Left renal cortex interstitium (tissue), 4 donors: Measurements from ENCODE around the gene PTPN12. TPM values are rescaled to one million over a fixed set of nuclear protein-coding genes. Genes with fewer than 3 reads are reported as not detected.
"Not testable (repeated sequence)": the region's sequence is repeated elsewhere in the genome, so short reads cannot be mapped to it uniquely, and the experiment has no call there.

ENCODE experiments used
- DNase-seq, 4 donors: peaks; one replicate each; pipeline ENCODE4 v3.0.0-alpha.2; 2013; ENCODE audit warnings: low read depth in 4 of 4, low spot score in 2 of 4, missing footprints in 1 of 4
- polyA plus RNA-seq, 4 donors: library from polyadenylated mRNA; unstranded; fragments of 120-200 nt; gene quantifications; one replicate each; pipeline ENCODE4 v1.2.1, GENCODE V29; 2013; ENCODE audit not compliant: insufficient read length in 4 of 4

Gene PTPN12
- polyA plus RNA-seq, 4 donors = 69.3 to 103 (median 94.4) TPM

- DNase-seq = no peak
Measured at GRCh38 chr7:77575187-77575586, 38.1 kb downstream of the PTPN12 start.

DNA sequence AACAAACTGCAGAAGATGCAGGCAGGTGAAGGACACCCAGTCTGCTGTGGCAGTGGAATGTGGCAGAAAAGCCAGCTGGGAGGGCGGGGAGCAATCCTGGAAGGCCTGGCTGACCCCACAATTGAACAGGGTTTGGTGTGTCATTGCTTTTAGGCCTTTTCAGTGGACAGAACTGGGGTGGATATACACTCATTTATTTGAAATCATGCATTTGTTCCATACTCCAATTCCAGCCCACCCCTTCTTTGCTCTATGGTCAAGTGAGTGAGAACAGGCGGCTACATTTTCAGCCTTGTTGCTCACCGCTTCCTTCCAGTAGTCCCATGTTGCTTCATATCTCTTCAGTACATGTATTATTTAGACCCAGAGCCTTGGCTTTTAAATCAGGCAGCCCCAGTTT is 39.8 kb downstream of the PTPN12 start:
- no peak for DNase-seq

DNA sequence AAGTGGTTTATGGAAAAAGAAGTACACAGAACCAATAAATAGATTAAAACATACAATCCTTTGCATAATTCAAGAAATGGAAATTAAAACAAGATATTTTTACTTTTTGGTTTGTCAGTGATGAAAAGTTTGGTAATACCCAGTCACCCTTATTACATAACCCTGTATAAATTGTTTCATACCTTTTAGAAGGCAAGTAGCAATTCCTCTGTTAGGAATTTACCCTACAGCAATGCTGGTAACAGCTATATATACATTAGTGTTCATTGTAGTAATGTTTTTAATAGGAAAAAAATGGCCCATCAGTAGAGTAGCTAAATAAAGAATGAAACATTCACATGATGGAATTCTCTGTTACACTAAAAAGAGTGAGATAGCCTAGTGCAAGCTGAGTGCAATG is 42.7 kb downstream of the PTPN12 start:
- DNase-seq = no peak

DNA sequence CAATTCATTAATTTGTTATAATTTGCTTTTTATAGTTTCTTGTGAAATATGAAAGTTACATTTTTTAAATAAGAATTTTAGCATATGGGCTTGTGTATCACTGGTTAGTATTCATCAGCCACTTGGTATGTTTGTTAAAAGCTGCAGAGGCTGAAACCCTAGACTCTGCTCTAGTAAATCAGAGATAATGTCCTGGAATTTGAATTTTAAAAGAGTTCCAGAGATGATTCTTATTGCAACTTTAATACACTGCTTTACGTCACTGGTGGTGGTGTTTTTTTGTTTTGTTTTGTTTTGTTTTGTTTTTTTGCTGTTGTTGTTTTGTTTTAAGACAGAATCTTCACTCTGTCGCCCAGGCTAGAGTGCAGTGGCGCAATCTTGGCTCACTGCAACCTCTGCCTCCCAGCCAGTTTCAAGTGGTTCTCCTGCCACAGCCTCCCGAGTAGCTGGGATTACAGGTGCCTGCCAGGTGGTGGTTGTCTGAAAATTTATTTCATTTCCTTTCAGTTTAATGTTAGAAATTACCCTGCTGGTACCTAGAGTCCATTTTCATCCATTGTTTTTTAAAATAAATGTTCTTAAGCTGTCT is 43.8 kb downstream of the PTPN12 start:
- DNase-seq = no peak

GRCh38 chr7:77587272-77587671 is 50.2 kb downstream of the PTPN12 start:
- DNase-seq = no peak

GRCh38 chr7:77600952-77601351 is 63.9 kb downstream of the PTPN12 start:
- DNase-seq = no peak

- DNase-seq = no peak
Measured at GRCh38 chr7:77606562-77606961, 69.5 kb downstream of the PTPN12 start.

DNA sequence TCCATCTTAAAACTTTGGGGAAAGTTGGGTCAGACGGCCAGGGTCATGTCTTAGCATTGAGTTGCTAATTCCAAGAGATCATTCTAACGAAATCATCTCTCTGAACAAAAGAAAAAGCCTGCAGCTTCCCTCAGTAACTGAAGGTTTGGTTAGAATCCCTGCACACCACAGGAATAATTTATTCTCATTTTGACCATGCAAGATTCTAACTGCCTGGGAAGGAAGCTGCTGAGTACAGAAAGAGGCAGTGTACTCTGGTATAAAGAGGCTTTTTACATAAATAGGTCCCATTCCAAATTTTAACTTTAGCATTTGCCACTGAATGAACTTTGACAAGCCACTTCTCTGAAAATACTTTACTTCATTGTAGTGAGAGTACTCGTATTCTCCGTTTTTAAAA is 82.2 kb downstream of the PTPN12 start:
- no peak for DNase-seq

GRCh38 chr7:77626586-77627308 is 89.7 kb downstream of the PTPN12 start:
- no peak for DNase-seq

GRCh38 chr7:77627309-77627676 is 90.2 kb downstream of the PTPN12 start:
- DNase-seq = no peak

DNA sequence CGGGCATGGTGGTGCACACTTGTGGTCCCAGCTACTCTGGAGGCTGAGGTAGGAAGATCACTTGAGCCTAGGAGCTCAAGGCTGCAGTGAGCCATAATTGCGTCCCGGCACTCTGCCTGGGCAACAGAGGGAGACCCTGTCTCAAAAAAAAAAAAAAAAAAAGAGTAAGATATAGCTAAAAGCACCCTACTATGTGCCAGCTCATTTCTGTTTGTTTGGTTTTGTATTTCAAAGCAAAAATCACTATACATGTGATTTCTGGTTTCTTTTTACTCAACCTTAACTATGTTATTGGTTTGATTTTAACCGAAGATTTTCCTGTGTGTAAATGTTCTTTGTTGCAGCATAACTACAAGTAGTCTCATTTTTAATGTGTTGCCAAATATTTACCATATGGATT is 92.7 kb downstream of the PTPN12 start:
- no peak for DNase-seq

- no peak for DNase-seq
Measured at GRCh38 chr7:77631820-77632219, 94.7 kb downstream of the PTPN12 start.

DNA sequence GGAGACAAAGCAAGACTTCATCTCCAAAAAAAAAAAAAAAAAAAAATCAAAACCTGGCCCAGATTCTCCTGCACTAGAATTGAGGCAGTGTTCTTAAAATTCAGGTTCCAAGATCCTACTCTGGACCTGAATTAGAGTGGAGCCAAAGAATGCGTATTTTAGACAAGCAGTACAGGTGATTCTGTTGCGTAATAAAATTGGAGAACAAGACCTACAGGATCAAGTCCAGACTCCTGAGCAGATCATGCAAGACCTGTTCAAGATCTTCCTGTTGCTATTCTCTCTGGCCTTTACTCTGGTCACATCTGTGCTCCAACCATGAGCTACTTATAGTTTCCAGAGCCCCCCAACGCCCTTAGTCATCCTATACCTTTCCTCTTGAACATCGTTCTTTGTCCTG is 107.7 kb downstream of the PTPN12 start:
- no peak for DNase-seq

- DNase-seq = no peak
Measured at GRCh38 chr7:77648742-77649338, 111.7 kb downstream of the PTPN12 start.

GRCh38 chr7:77649716-77650349 is 112.7 kb downstream of the PTPN12 start:
- DNase-seq = no peak

DNA sequence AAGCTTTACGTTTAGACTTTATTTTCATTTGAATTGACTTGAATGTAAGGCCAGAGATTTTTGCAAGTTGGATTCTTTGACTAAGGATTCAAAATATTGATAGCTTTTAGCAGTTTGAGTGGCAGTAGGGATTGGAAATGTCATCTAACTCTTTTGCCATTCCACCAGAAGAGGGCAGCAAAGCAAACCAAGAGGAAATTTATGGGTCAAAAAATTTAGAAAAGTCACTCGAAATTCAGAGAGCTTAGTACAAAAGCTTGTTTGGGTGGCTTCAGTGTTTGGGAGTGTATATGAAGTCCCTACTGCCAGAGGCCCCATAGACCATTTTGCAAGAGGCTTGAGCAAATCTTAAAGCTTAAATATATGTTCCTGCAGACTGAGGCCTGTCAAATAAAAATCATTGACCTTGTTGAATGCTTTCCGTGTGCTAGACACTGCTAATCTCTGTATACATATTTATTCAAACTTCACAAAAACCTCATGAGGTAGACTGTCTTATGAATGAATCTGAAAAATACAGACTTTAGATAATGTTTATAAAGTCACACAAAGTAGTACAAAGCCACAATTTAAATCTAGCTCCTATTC is 114.6 kb downstream of the PTPN12 start:
- peak in 2 of 4 donors; percentile 7 to 19 for DNase-seq

- DNase-seq = not testable (repeated sequence)
Measured at GRCh38 chr7:77652826-77653225, 115.7 kb downstream of the PTPN12 start.

DNA sequence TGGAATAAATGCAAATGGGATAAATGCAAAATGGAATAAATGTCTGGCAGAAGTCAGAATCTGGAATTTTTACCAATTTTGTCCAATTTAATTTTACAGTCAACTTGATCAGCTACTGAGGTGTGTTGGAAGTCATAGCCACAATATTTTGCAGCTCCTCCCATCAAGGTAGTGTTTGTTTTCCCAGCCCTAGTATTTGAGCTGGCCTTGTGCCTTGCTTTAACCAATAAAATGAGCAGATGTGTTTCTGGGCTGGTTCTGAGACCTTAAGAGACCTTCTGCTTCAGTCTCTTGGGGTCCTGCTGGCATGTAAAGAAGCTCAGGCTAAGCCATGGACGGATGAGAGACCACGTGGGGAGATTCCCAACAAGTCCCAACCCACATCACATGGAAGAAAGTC is 116.5 kb downstream of the PTPN12 start:
- DNase-seq = no peak

- DNase-seq = no peak
Measured at GRCh38 chr7:77655356-77655755, 118.3 kb downstream of the PTPN12 start.

- DNase-seq = no peak
Measured at GRCh38 chr7:77655836-77656455, 118.9 kb downstream of the PTPN12 start.
